GM12892 (cell line): Measurements from ENCODE around the gene RHEX.
A peak's percentile ranks its signal among the peaks of the same experiment; 100 is the strongest.

Source experiments
- DNase-seq: peaks from one replicate; pipeline ENCODE4 v3.0.0; 2011; ENCODE audit not compliant: insufficient read length
- FAIRE-seq: peaks from 2 replicates; lab custom pipeline; 2011; peaks lifted over from hg19 to GRCh38; lab: Jason Lieb, UNC
- POLR2A ChIP-seq: IDR thresholded peaks from 2 replicates; pipeline ENCODE4 v1.6.1; 2011; ENCODE audit warnings: low read depth, low read length, control low read depth
- POLR2AphosphoS5 ChIP-seq: IDR thresholded peaks from 2 replicates; pipeline ENCODE4 v1.6.1; 2011; ENCODE audit warnings: low read depth, low read length, control low read depth
- TAF1 ChIP-seq: IDR thresholded peaks from 2 replicates; pipeline ENCODE4 v1.6.1; 2011; ENCODE audit warnings: low read depth, mild to moderate bottlenecking, control low read depth, low read length, borderline replicate concordance

Gene RHEX

DNA sequence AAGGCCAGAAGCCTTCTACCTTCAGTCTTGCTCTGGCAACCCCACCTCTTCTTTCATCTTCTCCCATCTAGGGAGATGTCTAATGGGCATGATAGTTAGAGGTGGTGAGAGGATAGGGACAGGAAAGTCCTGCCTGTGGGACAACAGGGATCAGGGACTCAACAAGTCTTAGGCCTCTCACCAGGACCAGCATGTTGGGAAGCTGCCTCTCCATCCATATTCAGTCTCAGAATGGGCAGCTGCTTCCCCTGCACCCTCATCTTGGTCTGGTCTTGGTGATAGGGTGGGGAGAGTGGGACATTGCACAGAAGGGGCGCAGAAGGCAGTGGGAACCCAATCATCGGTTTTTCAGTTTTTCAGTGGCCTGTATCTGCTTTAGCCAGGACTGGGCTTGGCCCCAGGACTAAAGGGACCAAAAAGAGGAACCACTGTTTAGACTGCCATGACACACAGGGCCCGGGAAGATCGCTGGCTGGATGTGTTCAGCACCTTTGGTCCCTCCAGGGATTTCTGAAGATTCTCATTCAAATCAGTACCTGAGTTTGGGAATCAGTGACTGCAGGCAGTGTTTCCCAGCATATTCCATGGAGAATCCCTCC lies 12.7 kb downstream of the RHEX start:
- TF ChIP-seq POLR2AphosphoS5 (no peak), TAF1 (no peak), POLR2A (no peak)
- DNase-seq = no peak
- FAIRE-seq = no peak

DNA sequence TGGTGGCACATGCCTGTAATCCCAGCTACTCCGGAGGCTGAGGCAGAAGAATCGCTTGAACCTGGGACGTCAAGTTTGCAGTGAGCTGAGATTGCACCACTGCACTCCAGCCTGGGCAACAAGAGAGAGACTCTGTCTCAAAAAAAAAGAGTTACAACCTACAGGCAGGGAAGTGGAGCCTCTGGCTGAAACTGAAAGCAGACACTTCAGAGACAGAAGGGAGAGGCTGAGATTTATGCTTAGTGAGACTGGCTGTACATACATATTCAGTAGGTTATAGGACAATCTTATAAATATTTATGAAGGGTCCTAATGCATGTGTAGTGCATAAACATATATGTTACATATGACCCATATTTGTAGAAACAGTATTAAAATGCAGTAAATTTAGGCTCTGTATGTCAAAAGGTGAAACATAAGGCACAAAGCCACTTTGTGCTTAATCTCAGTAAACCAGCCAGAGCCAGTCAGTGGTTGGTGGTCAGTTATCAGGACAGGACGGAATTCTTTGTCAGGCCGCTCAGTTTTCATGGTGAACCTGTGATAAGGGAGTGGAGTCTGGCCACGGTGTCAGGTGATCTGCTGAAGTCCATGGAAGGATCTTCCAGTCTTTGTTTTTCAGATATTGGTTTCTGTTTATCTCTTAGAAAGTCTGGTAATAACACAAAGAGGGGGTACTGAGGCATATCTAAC lies 13.7 kb downstream of the RHEX start:
- FAIRE-seq (peak; percentile 57), DNase-seq (no peak)
- TF ChIP-seq POLR2AphosphoS5 = no peak
- TF ChIP-seq POLR2A = no peak
- no peak for TF ChIP-seq TAF1

DNA sequence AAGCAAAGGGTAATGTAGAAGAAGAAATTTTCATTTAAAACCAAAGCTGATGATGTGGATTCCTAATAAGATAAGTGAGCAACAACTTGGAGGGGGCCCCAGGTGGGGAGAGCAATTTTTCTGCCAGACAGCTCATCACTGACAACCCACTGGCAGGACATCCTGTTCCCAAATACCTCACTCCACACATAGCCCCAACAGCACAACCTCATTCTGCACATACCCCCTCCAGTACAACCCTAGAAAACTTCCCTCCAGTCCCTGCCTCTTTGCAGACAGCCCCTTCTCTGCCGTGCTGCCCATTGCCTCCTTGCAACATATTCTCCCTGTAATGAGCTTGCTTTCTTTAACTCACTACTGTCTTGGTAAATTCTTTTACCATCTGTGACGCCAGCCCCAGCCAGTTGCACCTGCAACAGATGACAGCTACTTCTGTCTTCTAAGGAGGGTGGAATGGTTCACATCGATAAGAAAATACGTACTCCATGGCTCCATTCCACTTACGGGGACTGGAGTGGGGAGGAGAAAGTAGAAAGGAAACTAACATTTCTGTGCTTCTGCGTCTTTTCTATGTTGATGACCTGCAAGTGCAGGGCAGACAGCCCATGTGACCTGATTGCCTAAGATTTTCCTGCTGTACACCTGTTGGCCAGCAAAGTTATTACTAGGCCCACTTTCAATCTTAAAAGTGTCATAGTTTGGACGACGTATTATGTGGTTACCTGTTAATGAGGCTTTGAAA lies 14.7 kb downstream of the RHEX start:
- FAIRE-seq (peak; percentile 30), DNase-seq (no peak)
- TF ChIP-seq POLR2A (no peak), POLR2AphosphoS5 (no peak; the same call in 1 of the 2 replicates), TAF1 (no peak)

DNA sequence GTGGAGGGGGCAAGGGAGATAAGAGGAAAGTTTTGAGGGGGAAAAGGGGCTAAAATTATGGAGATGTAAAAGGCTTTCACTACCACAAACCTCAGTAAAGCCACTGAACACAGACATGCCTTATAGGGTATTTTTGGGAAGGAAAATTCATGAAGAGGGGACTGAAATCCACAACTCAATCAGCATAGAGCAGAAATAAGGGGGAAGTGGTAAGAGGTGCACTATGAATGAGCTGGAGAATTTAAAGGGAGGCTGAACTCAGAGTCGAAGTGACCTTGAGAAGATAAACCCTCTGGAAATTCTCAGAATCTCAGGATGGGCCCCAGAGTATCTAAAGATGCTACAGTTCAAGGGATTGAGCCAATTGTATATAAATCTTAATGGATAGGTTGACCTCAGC lies 15.3 kb downstream of the RHEX start:
- no peak for FAIRE-seq
- no peak for DNase-seq
- no peak for TF ChIP-seq POLR2A
- TF ChIP-seq TAF1 = no peak
- no peak for TF ChIP-seq POLR2AphosphoS5

DNA sequence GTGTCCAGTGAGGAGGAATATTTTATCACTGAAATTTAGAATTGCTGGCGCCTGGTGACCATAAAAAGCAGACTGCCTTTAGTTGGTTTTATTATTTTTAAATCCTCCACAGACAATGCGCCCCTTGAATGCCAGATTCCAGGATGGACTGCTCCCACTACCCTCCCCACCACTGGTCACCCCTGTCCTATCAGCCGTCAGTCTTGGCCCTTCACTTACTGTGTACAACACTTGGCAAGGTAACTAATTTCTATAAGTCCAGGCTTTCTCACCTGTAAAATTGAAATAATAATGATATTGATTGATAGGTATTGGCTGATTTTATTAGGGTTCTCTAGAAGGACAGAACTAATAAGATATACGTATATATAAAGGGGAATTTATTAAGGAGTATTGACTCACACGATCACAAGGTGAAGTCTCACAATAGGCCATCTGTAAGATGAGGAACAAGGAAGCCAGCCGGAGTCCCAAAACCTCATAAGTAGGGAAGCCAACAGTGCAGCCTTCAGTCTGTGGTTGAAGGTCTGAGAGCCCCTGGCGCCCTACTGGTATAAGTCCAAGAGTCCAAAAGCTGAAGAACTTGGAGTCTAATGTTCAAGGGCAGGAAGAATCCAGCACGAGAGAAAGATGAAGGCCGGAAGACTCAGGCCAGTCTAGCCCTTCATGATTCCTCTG lies 17.8 kb downstream of the RHEX start:
- no peak for FAIRE-seq
- TF ChIP-seq POLR2AphosphoS5 (no peak), POLR2A (no peak), TAF1 (no peak)
- no peak for DNase-seq

DNA sequence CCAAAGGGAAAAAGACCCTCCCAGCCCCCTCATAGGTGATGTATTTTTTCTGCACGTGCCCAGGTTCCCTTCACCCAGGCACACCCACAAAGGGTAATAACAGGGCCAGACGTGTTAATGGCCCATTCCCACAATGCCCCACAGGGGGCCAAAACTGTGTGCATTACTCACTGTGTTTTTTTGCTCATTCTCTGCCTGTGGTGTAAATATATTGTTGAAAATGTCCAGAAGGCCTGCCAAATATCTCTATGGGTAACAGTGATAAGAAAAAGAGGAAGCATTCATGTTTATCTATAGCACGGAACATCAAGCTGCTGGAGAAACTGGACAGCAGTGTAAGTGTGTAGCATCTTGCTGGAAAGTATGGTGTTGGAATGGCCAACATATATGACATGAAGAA lies 21.9 kb downstream of the RHEX start:
- DNase-seq = no peak
- TF ChIP-seq POLR2AphosphoS5 (no peak), TAF1 (no peak), POLR2A (no peak)
- FAIRE-seq = no peak

DNA sequence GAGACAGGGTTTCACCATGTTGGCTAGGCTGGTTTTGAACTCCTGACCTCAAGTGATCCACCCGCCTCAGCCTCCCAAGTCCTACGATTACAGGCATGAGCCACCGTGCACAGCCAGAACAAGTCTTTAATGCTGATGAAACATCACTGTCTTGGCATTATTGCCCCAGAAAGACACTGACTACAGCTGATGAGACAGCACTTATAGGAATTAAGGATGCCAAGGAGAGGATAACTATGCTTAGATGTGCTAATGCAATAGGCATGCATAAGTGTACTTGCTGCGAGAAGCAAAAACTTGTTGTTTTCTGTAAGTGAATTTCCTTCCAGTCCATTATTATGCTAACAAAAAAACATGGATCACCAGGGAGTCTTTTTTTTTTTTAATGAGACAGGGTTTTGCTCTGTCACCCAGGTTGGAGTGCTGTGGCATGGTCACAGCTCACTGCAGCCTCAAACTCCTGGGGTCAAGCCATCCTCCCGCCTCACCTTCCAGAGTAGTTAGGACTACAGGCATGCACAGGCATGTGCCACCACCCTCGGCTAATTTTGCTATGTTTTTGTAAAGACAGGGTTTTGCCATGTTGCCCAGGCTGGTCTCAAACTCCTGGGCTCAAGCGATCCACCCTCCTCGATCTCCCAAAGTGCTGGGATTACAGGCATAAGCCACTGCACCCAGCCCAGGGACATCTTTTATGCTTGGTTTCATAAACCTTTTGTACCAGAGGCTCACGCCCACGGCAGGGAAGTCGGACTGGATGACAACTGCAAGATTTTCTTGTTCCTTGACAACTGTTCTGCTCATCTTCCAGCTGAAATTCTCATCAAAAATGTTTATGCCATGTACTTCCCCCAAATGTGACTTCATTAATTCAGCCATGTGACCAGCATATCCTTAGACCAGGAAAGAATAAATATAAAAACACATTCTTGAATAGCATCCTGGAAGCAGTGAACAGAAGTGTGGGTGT lies 23.1 kb downstream of the RHEX start:
- DNase-seq (no peak), FAIRE-seq (no peak)

DNA sequence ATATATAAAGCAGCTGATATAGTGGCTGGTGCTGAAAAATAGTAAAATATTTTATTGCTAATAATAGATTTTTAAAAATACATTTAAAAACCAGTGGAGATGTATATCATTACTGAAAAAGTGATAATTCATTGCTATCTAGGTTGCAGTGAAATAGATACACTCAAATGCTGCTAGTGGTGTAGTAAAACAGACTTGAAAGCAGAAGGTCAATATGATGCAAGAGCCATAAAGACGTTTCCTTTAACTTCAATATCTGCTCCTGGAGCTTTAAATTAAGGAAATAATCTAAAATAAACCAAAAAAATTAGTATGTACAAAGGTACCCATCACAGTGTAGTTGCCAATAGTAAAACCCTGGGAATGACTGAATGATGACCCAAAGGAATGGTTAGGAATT lies 26.2 kb downstream of the RHEX start:
- no peak for FAIRE-seq
- TF ChIP-seq POLR2A = no peak
- no peak for TF ChIP-seq POLR2AphosphoS5
- TF ChIP-seq TAF1 = no peak
- DNase-seq = no peak

More for the DNA sequence above, 23.1 kb downstream of the RHEX start:
- TF ChIP-seq POLR2A (no peak), POLR2AphosphoS5 (no peak), TAF1 (no peak)

DNA sequence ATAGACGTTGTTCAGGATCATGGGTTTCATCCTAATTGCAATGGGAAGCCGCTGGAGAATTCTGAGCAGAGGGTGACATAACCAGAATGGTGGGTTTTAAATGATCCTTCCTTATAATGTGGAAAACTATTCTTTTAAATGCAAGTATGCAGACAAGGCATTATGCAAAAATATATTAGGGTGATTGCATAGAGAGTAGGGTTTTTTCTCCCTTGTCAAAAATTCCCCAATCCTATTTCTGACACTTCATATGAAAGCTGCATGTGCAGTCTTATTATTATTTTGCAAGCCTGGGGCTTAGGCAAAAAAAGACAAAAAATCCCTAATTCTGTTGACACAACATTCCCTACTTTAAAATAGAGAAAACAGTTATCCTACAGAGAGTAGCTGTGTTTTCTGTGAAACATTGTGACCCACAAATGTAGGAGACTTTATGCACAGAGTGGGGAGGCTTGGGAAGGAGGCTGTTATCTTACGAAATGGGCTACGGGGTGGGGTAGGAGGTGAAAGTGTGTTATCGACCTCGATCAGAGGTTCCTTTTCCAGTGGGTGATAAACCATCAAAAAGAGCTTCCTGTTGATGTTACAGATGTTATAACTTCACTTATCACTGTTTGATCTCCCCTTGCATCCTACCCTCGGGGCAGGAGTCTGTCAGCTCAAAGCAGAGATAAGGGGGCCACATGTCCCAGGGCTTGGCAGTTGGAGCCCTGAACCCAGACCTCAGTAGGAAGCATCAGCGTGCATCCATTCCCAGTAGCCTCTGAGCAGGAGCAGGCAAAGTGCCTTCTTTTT lies 27.2 kb downstream of the RHEX start:
- DNase-seq (no peak), FAIRE-seq (no peak)
- TF ChIP-seq POLR2A (no peak), POLR2AphosphoS5 (no peak), TAF1 (no peak)
